Heart left ventricle (tissue), 13 donors: ENCODE measurements around the gene CACNB2.

ENCODE experiments used
- POLR2A ChIP-seq, 2 donors: fragments of 450-650 bp; IDR thresholded peaks; one replicate each; pipeline ENCODE4 v1.6.1; 2017; ENCODE audit warnings: antibody characterized with exemption in 2 of 2, mild to moderate bottlenecking in 2 of 2, moderate library complexity in 2 of 2
- TF ChIP-seq, protein P1 (sequence below), 12 donors: fragments of 200-600 bp; sonication (generic) in 4 of 12; IDR thresholded peaks; one replicate each; pipeline versions ENCODE4 v1.5.0 to v1.8.0; 2018 to 2022; ENCODE audit warnings: antibody characterized with exemption in 12 of 12, mild to moderate bottlenecking in 5 of 12
- donor health status: ischemic (EF 13 %, LVEDD 7.1; RV severe dilation, severe dysfunction).
- donor health status: DM: no; HTN: yes; CAD: no.
- donor health status: DM: no; HTN: no; CAD: no.
- donor health status: ischemic (EF 25% LVEDD 6.9; RV normal size, moderate dysfunction).
- donor health status: ischemic (EF 25% LVEDD 5.7; RV mildly dilated, moderate dysfunction).
- donor health status: ischemic (EF 35%, LVEDD 5.7; RV mildly dilated, moderate dysfunction).
- donor health status: nonischemic (EF 11% LVEDD 7.7; RV severe dilation, severe dysfunction).
- donor health status: DM: yes; HTN: yes; CAD: no.
- donor health status: PGD.
- donor health status: ischemic (EF 29% LVEDD 5.4; RV normal size, mild dysfunction).
- donor health status: nonischemic (EF 23%, LVEDD 6.1; RV moderate dilation, normal function).

DNA sequence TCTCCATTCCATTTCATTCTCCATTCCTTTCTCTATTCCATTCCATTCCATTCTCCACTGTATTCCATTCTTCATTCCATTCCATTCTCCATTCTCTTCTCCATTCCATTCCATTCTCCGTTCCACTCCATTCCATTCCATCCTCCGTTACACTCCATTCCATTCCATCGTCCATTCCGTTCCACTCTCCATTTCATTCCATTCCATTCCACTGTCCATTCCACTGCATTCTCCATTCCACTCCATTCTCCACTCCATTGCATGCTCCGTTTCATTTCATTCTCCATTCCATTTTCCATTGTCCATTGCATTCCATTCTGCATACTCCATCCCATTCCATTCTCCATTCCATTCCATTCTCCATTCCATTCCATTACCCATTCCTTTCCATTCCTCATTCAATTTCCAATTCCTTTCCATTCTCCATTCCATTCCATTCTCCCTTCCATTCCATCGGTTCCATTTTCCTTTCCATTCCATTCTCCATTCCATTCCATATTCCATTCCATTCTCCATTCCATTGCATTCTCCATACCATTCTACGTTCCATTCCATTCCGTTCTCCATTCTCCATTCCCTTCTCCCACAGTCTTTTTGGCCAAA, 432.8 kb downstream of the CACNB2 start:
- TF ChIP-seq, protein P1, sequence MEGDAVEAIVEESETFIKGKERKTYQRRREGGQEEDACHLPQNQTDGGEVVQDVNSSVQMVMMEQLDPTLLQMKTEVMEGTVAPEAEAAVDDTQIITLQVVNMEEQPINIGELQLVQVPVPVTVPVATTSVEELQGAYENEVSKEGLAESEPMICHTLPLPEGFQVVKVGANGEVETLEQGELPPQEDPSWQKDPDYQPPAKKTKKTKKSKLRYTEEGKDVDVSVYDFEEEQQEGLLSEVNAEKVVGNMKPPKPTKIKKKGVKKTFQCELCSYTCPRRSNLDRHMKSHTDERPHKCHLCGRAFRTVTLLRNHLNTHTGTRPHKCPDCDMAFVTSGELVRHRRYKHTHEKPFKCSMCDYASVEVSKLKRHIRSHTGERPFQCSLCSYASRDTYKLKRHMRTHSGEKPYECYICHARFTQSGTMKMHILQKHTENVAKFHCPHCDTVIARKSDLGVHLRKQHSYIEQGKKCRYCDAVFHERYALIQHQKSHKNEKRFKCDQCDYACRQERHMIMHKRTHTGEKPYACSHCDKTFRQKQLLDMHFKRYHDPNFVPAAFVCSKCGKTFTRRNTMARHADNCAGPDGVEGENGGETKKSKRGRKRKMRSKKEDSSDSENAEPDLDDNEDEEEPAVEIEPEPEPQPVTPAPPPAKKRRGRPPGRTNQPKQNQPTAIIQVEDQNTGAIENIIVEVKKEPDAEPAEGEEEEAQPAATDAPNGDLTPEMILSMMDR (IDR thresholded peaks at IDR 0.05), result no peak
- no peak for TF ChIP-seq POLR2A (IDR thresholded peaks at IDR 0.05)
